H9 (cell line): ENCODE results near the gene CRACR2B. TPM values are rescaled to one million over a fixed set of nuclear protein-coding genes. Genes with fewer than 3 reads are reported as not detected.

Experiments used
- DNase-seq: peaks from one replicate; pipeline ENCODE4 v3.0.0-alpha.2; 2017
- H2AFZ ChIP-seq: one replicate; pipeline ENCODE4 v1.6.1; 2013; ENCODE audit warnings: mild to moderate bottlenecking, low read length, control low read depth, moderate library complexity
- H2AK5ac ChIP-seq: 2 replicates; pipeline ENCODE4 v1.6.1; 2013; ENCODE audit warnings: low read length, control low read depth, mixed read lengths; ENCODE audit not compliant: insufficient read length
- H2BK120ac ChIP-seq: one replicate; pipeline ENCODE4 v1.6.1; 2013; ENCODE audit warnings: low read depth, mild to moderate bottlenecking, low read length, control low read depth, inconsistent platforms; ENCODE audit not compliant: poor library complexity, severe bottlenecking
- H2BK12ac ChIP-seq: 2 replicates; pipeline ENCODE4 v1.6.1; 2013; ENCODE audit warnings: low read length, control low read depth, mixed read lengths, low read depth; ENCODE audit not compliant: insufficient read length
- H2BK15ac ChIP-seq: 2 replicates; pipeline ENCODE4 v1.6.1; 2013; ENCODE audit warnings: low read depth, low read length, control low read depth
- H2BK20ac ChIP-seq: one replicate; pipeline ENCODE4 v1.6.1; 2013; ENCODE audit warnings: low read depth, mild to moderate bottlenecking, low read length, control low read depth, inconsistent platforms; ENCODE audit not compliant: poor library complexity, severe bottlenecking
- H2BK5ac ChIP-seq: 2 replicates; pipeline ENCODE4 v1.6.1; 2013; ENCODE audit warnings: low read length, control low read depth, mixed read lengths; ENCODE audit not compliant: insufficient read length
- H3K14ac ChIP-seq: 2 replicates; pipeline ENCODE4 v1.6.1; 2013; ENCODE audit warnings: low read length, control low read depth; ENCODE audit not compliant: insufficient read depth
- H3K18ac ChIP-seq: 2 replicates; pipeline ENCODE4 v1.6.1; 2013; ENCODE audit warnings: low read depth, mild to moderate bottlenecking, mixed read lengths, low read length, control low read depth; ENCODE audit not compliant: insufficient read length
- H3K23ac ChIP-seq: 2 replicates; pipeline ENCODE4 v1.6.1; 2013; ENCODE audit warnings: low read length, control low read depth, mixed read lengths, low read depth; ENCODE audit not compliant: insufficient read length
- H3K23me2 ChIP-seq: 2 replicates; pipeline ENCODE4 v1.6.1; 2013; ENCODE audit warnings: low read depth, mild to moderate bottlenecking, mixed read lengths, low read length, control low read depth; ENCODE audit not compliant: insufficient read length, poor library complexity, severe bottlenecking
- H3K27ac ChIP-seq: 2 replicates; pipeline ENCODE4 v1.5.1; 2013; ENCODE audit warnings: low read length, control low read depth, mixed read lengths, low read depth; ENCODE audit not compliant: insufficient read length
- H3K27me3 ChIP-seq: 2 replicates; pipeline ENCODE4 v1.6.1; 2013; ENCODE audit warnings: low read length, control low read depth, inconsistent platforms; ENCODE audit not compliant: insufficient read depth
- H3K4ac ChIP-seq: 2 replicates; pipeline ENCODE4 v1.6.1; 2013; ENCODE audit warnings: low read depth, mild to moderate bottlenecking, control low read depth, inconsistent platforms, low read length, moderate library complexity
- H3K4me1 ChIP-seq: 2 replicates; pipeline ENCODE4 v1.6.1; 2013; ENCODE audit warnings: low read length, control low read depth, inconsistent platforms; ENCODE audit not compliant: insufficient read depth
- H3K4me2 ChIP-seq: 2 replicates; pipeline ENCODE4 v1.6.1; 2013; ENCODE audit warnings: low read length, control low read depth, mixed read lengths; ENCODE audit not compliant: insufficient read length, insufficient read depth
- H3K56ac ChIP-seq: 2 replicates; pipeline ENCODE4 v1.6.1; 2013; ENCODE audit warnings: low read depth, mild to moderate bottlenecking, mixed read lengths, low read length, control low read depth; ENCODE audit not compliant: insufficient read length
- H3K79me1 ChIP-seq: 2 replicates; pipeline ENCODE4 v1.6.1; 2013; ENCODE audit warnings: low read depth, mild to moderate bottlenecking, moderate library complexity, low read length, control low read depth, inconsistent platforms; ENCODE audit not compliant: insufficient read depth, poor library complexity, severe bottlenecking
- H3K79me2 ChIP-seq: 2 replicates; pipeline ENCODE4 v1.6.1; 2013; ENCODE audit warnings: low read length, control low read depth, inconsistent platforms; ENCODE audit not compliant: insufficient read depth
- H3K9ac ChIP-seq: 2 replicates; pipeline ENCODE4 v1.6.1; 2013; ENCODE audit warnings: low read length, control low read depth, mixed read lengths; ENCODE audit not compliant: insufficient read length; ENCODE audit errors: extremely low read depth
- H3K9me3 ChIP-seq: one replicate; pipeline ENCODE4 v1.6.1; 2013; ENCODE audit warnings: low read depth, low read length, inconsistent platforms; ENCODE audit not compliant: control insufficient read depth
- H3T11ph ChIP-seq: one replicate; pipeline ENCODE4 v1.6.1; 2013; ENCODE audit warnings: mild to moderate bottlenecking, low read length, control low read depth, inconsistent platforms
- H4K20me1 ChIP-seq: one replicate; pipeline ENCODE4 v1.6.1; 2013; ENCODE audit not compliant: control insufficient read depth, insufficient read length, insufficient read depth
- H4K5ac ChIP-seq: 2 replicates; pipeline ENCODE4 v1.6.1; 2013; ENCODE audit warnings: low read depth, mild to moderate bottlenecking, mixed read lengths, low read length, control low read depth; ENCODE audit not compliant: insufficient read length
- H4K8ac ChIP-seq: replicated peaks from 2 replicates; pipeline ENCODE4 v1.6.1; 2013; ENCODE audit warnings: low read length, control low read depth, mixed read lengths, low read depth; ENCODE audit not compliant: insufficient read length
- H4K91ac ChIP-seq: 2 replicates; pipeline ENCODE4 v1.6.1; 2013; ENCODE audit warnings: low read depth, mild to moderate bottlenecking, moderate library complexity, mixed read lengths, low read length, control low read depth; ENCODE audit not compliant: insufficient read length
- H3K27ac Mint-ChIP-seq, 3 experiments: 2 replicates in 2 of 3; 3 replicates in 1 of 3; pipeline ENCODE4 v1.8.0; 2020 to 2021; ENCODE audit warnings: mixed read lengths in 3 of 3, mild to moderate bottlenecking in 1 of 3, moderate library complexity in 1 of 3
- H3K27me3 Mint-ChIP-seq: 2 replicates; pipeline ENCODE4 v1.8.0; 2021; ENCODE audit warnings: low read depth, mild to moderate bottlenecking, moderate library complexity, mixed read lengths
- H3K36me3 Mint-ChIP-seq, 3 experiments: 2 replicates in 2 of 3; 3 replicates in 1 of 3; pipeline ENCODE4 v1.8.0; 2020 to 2021; ENCODE audit warnings: low read depth in 3 of 3, mixed read lengths in 3 of 3; ENCODE audit not compliant: insufficient read depth in 1 of 3
- H3K4me1 Mint-ChIP-seq, 2 experiments: 2 replicates each; pipeline ENCODE4 v1.8.0; 2020; ENCODE audit warnings: mixed read lengths in 2 of 2
- H3K4me3 Mint-ChIP-seq, 2 experiments: 2 replicates in 1 of 2; 3 replicates in 1 of 2; pipeline ENCODE4 v1.8.0; 2020 to 2021; ENCODE audit warnings: mild to moderate bottlenecking in 2 of 2, mixed read lengths in 2 of 2, moderate library complexity in 1 of 2
- H3K9me3 Mint-ChIP-seq, 2 experiments: 2 replicates in 1 of 2; 3 replicates in 1 of 2; pipeline ENCODE4 v1.8.0; 2020; ENCODE audit warnings: mild to moderate bottlenecking in 2 of 2, mixed read lengths in 2 of 2, moderate library complexity in 1 of 2
- WGBS: extraction: QIAGEN DNeasy Blood & Tissue Kit; methylation state at CpG from one replicate; pipeline ENCODE4 v1.1.7; 2013; ENCODE audit warnings: missing lambda C conversion rate, low lambda C conversion rate, mixed read lengths; ENCODE audit not compliant: insufficient read length; ENCODE audit errors: extremely low coverage; 5-methylcytosine and 5-hydroxymethylcytosine counted together
- total RNA-seq: library from RNA; stranded (reverse); gene quantifications from 2 replicates; pipeline ENCODE4 v1.2.1, GENCODE V29; 2021
- TF ChIP-seq, protein P1 (sequence below): fragments of 200-600 bp; sonication (generic); conservative IDR thresholded peaks from 3 replicates; pipeline ENCODE4 v1.8.0; 2021; ENCODE audit warnings: antibody characterized with exemption, mild to moderate bottlenecking

The CRACR2B gene
- total RNA-seq, 1 experiment from 2014 or later: 29.0 TPM

DNA sequence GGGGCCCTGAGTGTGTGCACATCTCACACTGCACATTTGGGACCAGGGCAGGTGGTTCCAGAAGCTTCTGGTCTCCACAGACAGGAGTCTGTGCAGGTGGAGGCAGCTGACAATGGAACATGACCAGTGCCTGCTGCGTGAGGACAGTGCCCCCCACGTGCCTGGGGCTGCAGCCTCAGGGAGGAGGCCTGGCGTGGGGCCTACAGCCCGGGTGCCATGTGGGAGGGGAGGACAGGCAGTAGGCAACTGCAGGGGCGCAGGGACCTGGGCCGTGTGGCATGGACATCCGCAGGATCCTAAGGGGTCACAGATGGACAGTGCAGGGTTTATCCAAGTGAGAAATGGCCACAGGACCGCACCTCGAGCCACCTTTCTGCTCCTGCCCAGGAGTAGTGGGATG lies 43.8 kb downstream of the CRACR2B start:
- no peak overlapping the region for H3K4ac ChIP-seq
- H3K79me1 ChIP-seq: no peaks in the 10 kb centered on the region
- no peak for DNase-seq
- H2BK120ac ChIP-seq: no peak overlapping the region
- H4K5ac ChIP-seq: no peak overlapping the region
- no peak overlapping the region for H3K18ac ChIP-seq
- H3K9me3 ChIP-seq: no peaks in the 10 kb centered on the region
- Mint-ChIP-seq H3K27me3 (peaks cover 3% of the 10 kb centered on the region; the same call in 1 of the 2 replicates), H3K9me3 (no peaks in the 10 kb centered on the region), H3K4me1 (peaks cover 4 to 7% of the 10 kb centered on the region in 2 experiments), H3K4me3 (no peak overlapping the region), H3K27ac (no peak overlapping the region), H3K36me3 (peaks cover 14 to 41% (median 37%) of the 10 kb centered on the region in 3 experiments)
- no peak overlapping the region for H2BK15ac ChIP-seq
- H3K4me1 ChIP-seq: no peaks in the 10 kb centered on the region
- no peaks in the 10 kb centered on the region for H3K79me2 ChIP-seq
- H3K9ac ChIP-seq: no peak overlapping the region
- H2AK5ac ChIP-seq: no peak overlapping the region
- no peak overlapping the region for H4K8ac ChIP-seq
- no peak overlapping the region for H3T11ph ChIP-seq
- no peak overlapping the region for H3K4me2 ChIP-seq
- TF ChIP-seq, protein P1, sequence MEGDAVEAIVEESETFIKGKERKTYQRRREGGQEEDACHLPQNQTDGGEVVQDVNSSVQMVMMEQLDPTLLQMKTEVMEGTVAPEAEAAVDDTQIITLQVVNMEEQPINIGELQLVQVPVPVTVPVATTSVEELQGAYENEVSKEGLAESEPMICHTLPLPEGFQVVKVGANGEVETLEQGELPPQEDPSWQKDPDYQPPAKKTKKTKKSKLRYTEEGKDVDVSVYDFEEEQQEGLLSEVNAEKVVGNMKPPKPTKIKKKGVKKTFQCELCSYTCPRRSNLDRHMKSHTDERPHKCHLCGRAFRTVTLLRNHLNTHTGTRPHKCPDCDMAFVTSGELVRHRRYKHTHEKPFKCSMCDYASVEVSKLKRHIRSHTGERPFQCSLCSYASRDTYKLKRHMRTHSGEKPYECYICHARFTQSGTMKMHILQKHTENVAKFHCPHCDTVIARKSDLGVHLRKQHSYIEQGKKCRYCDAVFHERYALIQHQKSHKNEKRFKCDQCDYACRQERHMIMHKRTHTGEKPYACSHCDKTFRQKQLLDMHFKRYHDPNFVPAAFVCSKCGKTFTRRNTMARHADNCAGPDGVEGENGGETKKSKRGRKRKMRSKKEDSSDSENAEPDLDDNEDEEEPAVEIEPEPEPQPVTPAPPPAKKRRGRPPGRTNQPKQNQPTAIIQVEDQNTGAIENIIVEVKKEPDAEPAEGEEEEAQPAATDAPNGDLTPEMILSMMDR: no peak
- no peaks in the 10 kb centered on the region for H3K23me2 ChIP-seq
- WGBS: no CpG with 5 or more reads among the region's 9 CpGs
- H2BK20ac ChIP-seq: no peak overlapping the region
- H3K27me3 ChIP-seq: no peaks in the 10 kb centered on the region
- no peak overlapping the region for H3K27ac ChIP-seq
- no peak overlapping the region for H2BK12ac ChIP-seq
- no peak overlapping the region for H2BK5ac ChIP-seq
- no peaks in the 10 kb centered on the region for H4K20me1 ChIP-seq
- no peak overlapping the region for H2AFZ ChIP-seq
- no peak overlapping the region for H3K56ac ChIP-seq
- H4K91ac ChIP-seq: no peak overlapping the region
- H3K14ac ChIP-seq: no peak overlapping the region
- H3K23ac ChIP-seq: no peak overlapping the region
